GM21423 (cell line): ENCODE measurements around the gene CKLF.

Experiments used
- ATAC-seq: cut with Tn5 transposase; IDR thresholded peaks from one replicate; pipeline ENCODE4 v1.9.1; 2021; ENCODE audit warnings: mild to moderate bottlenecking, moderate library complexity; ENCODE audit not compliant: unreplicated experiment

Gene CKLF

GRCh38 chr16:66541388-66542355 lies 10.7 kb upstream of the CKLF start:
- no peak for ATAC-seq

GRCh38 chr16:66542396-66542795 lies 10.0 kb upstream of the CKLF start:
- ATAC-seq = no peak

GRCh38 chr16:66543541-66543940 lies 8.8 kb upstream of the CKLF start:
- ATAC-seq = no peak

- no peak for ATAC-seq
Measured at GRCh38 chr16:66544016-66544757, 8.2 kb upstream of the CKLF start.

- no peak for ATAC-seq
Measured at GRCh38 chr16:66547101-66547989, 5.0 kb upstream of the CKLF start.

GRCh38 chr16:66548068-66548467 lies 4.3 kb upstream of the CKLF start:
- ATAC-seq = no peak

DNA sequence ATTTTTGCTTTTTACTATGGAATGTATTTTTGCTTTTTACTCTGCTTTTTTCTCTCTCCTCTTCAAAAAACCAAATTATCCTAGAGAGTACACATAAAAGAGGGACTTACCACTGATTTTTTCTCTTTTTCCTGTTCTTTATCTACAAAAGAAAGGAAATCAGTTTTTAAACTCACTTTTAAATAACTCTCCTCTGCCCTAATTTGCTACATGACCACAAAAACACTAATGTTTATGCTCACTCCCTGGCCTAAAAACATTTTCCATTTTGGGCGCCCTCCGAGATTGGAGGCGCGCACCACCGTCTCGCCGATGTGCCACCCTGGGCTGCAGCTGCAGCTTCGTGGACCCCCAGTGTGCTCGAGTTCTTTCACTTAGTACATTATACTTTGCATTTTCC lies 3.5 kb upstream of the CKLF start:
- ATAC-seq = no peak

GRCh38 chr16:66549284-66550131 lies 2.9 kb upstream of the CKLF start, which contains the start of gene TK2:
TK2 (minus strand) TSS chr16:66550122; CDS start chr16:66550061, 61 bp downstream.
- ATAC-seq = no peak

- ATAC-seq = no peak
Measured at GRCh38 chr16:66551348-66551759, 1.0 kb upstream of the CKLF start.

DNA sequence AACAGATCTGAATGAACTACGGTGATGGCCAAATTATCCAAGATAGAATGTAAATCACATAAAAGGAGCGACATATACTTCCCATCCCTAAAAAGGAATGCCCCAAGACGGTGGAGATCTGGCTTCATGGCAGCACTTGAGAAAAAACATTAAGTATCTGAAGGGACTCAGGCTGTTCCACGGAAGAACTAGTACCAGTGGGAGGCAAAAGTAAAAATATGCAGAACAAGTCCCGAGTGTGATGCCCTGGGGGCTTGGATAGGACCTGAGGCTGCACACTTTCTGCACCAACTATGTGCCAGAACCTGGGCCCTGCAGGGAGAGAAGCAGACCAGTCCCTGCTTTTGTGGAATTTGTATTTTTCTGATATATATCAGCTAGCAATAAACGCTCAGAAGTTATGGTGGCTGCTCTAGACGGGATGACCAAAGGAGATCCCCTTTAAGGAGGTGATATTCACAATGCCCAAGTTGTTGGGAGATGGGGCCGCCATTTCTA lies 539 bp upstream of the CKLF start:
- ATAC-seq = no peak

DNA sequence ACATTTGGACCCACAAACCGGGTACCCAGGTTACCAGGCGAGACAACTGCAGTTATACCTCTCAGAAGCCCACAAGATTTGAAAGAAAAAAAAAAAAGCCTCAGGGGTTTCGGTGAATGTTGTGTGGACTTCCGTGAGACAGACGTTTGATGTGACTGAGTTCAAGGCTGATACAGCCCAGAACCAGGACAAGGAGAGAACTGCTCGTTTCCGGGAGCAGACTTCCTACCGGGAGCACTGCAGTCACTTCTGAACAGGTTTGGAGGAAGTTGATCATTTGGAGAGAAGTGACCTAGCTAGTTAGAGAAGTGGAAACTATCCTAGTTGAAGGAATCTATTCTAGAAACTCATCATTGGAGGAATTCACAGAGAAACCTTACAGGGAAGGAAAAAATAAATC lies 847 bp downstream of the CKLF start:
- ATAC-seq = no peak

DNA sequence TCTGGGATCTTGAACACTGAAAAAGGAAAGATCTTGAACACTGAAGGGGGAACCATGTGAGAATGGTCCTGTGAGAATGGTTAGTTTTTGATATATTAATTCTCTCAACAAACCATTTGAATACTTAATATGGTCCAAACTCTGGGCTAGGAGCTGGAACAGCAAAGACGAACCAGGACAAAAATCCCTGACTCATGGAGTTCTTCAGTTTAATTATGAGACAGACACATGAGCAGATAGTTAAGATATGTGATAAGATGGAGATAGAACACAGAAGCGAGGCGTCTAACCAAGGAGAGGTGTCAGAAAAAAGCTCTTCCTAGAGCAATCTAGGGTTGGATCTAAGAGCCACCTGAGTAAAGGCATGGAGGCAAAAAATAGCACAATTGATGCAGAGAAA lies 1.6 kb downstream of the CKLF start:
- ATAC-seq = no peak

GRCh38 chr16:66554495-66554894 lies 2.1 kb downstream of the CKLF start:
- no peak for ATAC-seq

GRCh38 chr16:66560107-66560506 lies 7.7 kb downstream of the CKLF start:
- ATAC-seq = no peak

- ATAC-seq = no peak
Measured at GRCh38 chr16:66561381-66562080, 9.2 kb downstream of the CKLF start.

DNA sequence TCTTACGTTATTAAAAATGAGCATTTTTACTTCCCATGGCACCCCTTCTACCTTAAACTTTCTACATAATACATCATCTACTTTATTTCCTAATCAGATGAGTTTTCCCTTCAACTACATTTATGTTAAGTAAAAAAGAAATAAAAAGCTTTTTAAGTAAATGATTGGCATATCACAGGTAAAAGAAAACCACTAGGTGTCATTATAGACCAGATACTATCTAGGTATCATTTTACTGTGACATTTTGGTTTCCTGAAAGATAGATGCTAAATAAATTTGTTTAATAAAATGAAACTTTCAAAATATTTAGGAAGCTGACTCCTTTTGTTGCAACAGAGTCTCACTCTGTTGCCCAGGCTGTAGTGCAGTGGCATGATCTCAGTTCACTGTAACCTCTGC lies 10.0 kb downstream of the CKLF start:
- no peak for ATAC-seq

DNA sequence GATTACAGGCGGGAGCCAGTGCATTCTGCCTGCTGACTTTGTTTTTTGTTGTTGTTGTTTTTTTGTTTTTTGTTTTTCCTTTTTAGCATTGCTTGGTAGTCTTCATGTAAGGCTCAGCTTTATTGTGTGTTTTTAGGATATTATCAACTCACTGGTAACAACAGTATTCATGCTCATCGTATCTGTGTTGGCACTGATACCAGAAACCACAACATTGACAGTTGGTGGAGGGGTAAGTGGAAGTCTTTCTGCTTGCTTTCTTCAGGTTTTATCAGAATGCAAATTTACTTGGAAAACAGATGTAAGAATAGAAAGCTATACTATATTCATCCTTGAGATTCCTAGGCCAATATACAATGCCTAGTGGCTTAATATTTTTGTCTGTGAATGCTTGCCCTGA lies 10.6 kb downstream of the CKLF start:
- no peak for ATAC-seq

GRCh38 chr16:66563574-66564334 lies 11.4 kb downstream of the CKLF start:
- ATAC-seq = no peak
